HG02571 (cell line): ENCODE measurements around the gene ENTREP3.
"Not testable (repeated sequence)": the region's sequence is repeated elsewhere in the genome, so short reads cannot be mapped to it uniquely, and the experiment has no call there.

ENCODE experiments used
- ATAC-seq: cut with Tn5 transposase; IDR thresholded peaks from one replicate; pipeline ENCODE4 v1.9.1; 2021; ENCODE audit warnings: mild to moderate bottlenecking, moderate library complexity; ENCODE audit not compliant: unreplicated experiment

The ENTREP3 gene

GRCh38 chr1:155226910-155227260, 28.4 kb downstream of the ENTREP3 start:
- ATAC-seq, result no peak

- no peak for ATAC-seq
These were observed 28.9 kb downstream of the ENTREP3 start for GRCh38 chr1:155226188-155226909.

GRCh38 chr1:155225404-155225759, 29.9 kb downstream of the ENTREP3 start:
- ATAC-seq, result not testable (repeated sequence)

DNA sequence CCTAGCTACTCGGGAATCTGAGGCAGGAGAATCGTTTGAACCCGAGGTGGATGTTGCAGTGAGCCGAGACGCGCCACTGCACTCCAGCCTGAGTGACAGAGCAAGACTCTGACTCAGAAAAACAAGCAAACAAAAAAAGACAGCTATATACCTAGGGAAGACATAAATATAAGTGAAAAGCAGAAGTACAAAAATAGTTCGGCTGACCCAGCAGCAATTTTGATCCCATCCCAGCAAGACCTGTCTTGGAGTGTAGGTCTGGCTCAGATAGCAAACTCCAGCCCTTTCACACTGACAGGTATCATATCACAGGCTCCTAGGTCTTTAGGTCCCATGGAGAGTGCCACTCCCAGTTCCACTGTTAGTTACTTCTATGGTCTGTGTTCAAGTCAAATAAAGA, 32.2 kb downstream of the ENTREP3 start:
- no peak for ATAC-seq

DNA sequence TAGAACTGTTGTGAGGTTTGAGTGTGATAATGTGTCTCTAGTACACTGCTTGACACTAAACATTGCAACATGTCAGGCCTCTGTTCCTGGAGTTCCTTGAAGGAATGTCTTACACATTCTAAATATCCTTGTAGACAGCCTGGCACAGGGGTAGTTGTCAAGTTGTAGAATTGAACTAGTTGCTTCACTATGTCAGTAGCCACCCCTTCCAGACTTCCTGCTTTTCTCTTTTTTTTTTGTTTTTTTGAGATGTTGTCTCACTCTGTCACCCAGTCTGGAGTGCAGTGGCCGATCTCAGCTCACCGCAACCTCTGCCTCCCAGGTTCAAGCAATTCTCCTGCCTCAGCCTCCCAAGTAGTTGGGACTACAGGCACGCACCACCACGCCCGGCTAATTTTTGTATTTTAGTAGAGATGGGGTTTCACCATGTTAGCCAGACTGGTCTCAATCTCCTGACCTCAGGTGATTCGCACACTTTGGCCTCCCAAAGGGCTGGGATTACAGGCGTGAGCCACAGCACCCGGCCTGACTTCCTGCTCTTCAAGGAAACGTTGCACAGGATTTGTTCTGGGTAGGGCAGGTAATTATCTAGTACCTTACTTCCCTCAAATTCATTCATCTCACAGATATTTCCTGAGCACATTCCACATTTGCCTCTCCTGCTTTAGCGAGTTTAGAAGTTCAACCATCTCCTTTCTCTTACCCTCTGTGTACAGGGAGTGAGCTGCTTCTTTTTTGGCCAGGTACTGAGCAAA, 34.9 kb downstream of the ENTREP3 start:
- ATAC-seq, result not testable (repeated sequence)

- ATAC-seq, result no peak
These were observed 35.7 kb downstream of the ENTREP3 start for GRCh38 chr1:155219592-155220031.

GRCh38 chr1:155218854-155219591, 36.3 kb downstream of the ENTREP3 start:
- no peak for ATAC-seq

GRCh38 chr1:155214702-155215101, 40.6 kb downstream of the ENTREP3 start:
- not testable (repeated sequence) for ATAC-seq

DNA sequence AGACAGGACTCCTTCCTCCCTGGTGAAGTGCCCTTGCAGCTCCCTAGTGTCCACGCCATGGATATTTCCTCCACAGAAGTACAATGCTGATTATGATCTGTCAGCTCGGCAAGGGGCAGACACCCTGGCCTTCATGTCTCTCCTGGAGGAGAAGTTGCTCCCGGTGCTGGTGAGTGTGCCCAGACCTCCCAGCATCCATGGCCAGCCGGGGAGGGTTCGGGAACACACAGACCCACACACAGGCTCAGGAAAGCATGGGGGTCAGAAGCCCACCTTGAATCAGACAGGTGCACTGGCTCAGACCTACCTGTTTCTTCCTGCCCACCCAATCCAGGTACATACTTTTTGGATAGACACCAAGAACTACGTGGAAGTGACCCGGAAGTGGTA, 43.2 kb downstream of the ENTREP3 start:
- ATAC-seq, result not testable (repeated sequence)

DNA sequence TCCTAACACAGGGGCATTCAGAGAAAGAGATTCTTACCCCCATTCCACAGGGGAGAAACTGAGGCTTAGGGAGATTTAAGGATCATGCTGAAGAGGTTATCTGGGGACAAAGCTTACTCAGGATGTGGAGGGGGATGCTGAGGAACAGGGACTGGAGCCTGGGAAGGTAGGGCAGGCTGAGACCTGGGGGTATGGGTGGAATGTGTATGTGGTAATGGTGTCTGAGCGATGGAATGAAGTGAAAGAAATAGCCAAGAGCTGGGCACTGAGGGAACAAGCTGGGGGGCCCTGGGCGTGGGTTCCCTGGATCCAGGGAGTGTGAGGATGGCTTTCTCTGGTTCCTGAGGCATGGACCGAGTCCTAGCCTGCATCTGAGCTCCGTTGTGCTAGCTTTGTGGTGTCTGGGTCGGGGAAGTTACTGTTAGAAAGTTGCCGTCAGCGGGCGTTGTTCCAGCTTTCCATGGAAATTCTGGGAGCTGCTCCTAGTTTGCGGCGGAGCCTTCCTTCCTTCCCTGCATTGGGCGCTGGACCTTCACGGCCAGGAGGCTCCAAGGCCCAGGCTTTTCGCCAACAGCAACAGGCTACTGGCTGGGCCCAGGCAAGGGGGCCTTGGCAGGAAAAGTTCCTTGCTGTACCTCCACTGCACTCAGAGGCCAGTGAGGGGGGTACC, 43.8 kb downstream of the ENTREP3 start:
- not testable (repeated sequence) for ATAC-seq

- no peak for ATAC-seq
These were observed 44.8 kb downstream of the ENTREP3 start for GRCh38 chr1:155210314-155211104.

GRCh38 chr1:155209312-155209721, 46.0 kb downstream of the ENTREP3 start:
- ATAC-seq, result no peak

DNA sequence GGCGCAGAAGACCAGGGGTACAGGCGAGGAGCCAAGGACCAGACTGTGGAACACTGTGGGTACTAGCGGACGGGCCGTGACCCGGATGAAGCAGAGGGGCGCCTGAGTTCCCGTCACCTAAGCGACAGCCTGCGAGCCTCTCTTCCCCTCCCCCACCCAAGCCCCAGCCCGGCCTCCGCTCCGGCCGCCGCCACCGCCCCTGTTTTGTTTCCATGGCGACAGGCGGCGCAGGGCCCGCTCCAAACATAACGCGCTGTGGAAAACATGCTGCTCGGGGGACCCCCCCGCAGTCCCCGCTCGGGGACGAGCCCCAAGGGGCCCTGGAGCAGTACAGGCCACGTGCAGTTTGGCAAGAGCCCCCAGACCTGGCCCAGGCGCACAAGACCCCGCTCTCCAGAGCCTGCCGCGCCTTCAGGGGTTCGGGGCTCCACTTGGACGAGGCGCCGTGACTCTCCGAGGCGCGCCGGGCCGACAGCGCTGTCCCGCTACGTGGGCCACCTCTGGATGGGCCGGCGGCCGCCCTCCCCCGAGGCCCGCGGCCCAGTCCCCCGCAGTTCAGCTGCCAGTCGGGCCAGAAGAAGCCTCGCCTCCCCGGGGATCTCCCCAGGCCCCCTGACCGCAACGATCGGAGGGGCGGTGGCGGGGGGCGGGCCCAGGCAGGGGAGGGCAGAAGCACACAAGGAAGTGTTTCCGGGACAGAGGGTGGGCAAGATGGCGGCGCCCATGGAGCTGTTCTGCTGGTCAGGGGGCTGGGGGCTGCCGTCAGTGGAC, 46.6 kb downstream of the ENTREP3 start, which contains the start of gene MTX1:
Gene MTX1 (plus strand): TSS at position 155 of the 771 bp plus-strand sequence. CDS start 110 bp downstream, at position 265.
- peak; percentile 77 for ATAC-seq

- no peak for ATAC-seq
These were observed 47.3 kb downstream of the ENTREP3 start, which contains the start of gene THBS3 for GRCh38 chr1:155207806-155208540. Gene THBS3 (minus strand): TSS chr1:155207897. CDS start chr1:155207876, 21 bp downstream.

- no peak for ATAC-seq
These were observed 48.1 kb downstream of the ENTREP3 start for GRCh38 chr1:155206891-155207805.

GRCh38 chr1:155205969-155206593, 49.2 kb downstream of the ENTREP3 start:
- ATAC-seq, result no peak

DNA sequence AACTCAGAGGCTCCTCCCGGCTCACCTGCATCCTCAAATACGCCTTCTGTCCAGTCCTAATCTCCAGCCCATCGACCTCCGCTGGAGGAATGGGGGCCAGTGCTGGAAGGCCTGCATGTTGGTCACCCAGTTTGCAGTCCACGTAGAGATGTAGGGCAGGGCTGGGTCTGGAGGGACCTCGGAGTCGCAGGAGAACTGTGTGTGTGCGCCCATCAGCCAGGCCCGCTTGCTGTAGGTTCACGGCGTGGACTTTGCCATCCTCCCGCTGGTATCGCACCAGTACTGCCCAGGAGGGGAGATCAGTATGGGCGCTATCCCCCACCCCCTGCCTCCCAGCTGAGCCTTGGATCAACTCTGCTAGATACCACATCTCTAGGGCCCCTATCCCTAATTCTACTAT, 50.2 kb downstream of the ENTREP3 start:
- no peak for ATAC-seq
